HepG2 (cell line): ENCODE data around the gene LRP2.

ENCODE experiments used
- FOXA1 ChIP-seq, 2 experiments: fragments of 450-650 bp in 1 of 2; sonication (generic) in 1 of 2; formaldehyde crosslinking in 1 of 2; IDR thresholded peaks; 2 replicates each; pipeline versions ENCODE4 v1.4.0 to v1.6.1; 2016 to 2020; ENCODE audit warnings: missing genetic modification reagents in 1 of 2
- PHB2 ChIP-seq: fragments of 450-650 bp; IDR thresholded peaks from 2 replicates; pipeline ENCODE4 v1.6.1; 2018; ENCODE audit not compliant: partially characterized antibody
- POLR2AphosphoS5 ChIP-seq: IDR thresholded peaks from 2 replicates; pipeline ENCODE4 v1.6.1; 2012; ENCODE audit warnings: low read depth, low read length
- SP2 ChIP-seq: sonication (generic); formaldehyde crosslinking; IDR thresholded peaks from 2 replicates; pipeline ENCODE4 v1.5.1; 2020; ENCODE audit warnings: mild to moderate bottlenecking, missing genetic modification reagents
- THAP11 ChIP-seq: IDR thresholded peaks from 2 replicates; pipeline ENCODE4 v1.6.1; 2016; ENCODE audit warnings: missing biosample characterization, missing genetic modification reagents
- ZNF703 ChIP-seq: sonication (generic); formaldehyde crosslinking; IDR thresholded peaks from 2 replicates; pipeline ENCODE4 v1.5.1; 2020; ENCODE audit warnings: missing genetic modification reagents, mild to moderate bottlenecking, moderate library complexity, borderline replicate concordance
- ZNF879 ChIP-seq: sonication (generic); formaldehyde crosslinking; IDR thresholded peaks from 2 replicates; pipeline ENCODE4 v1.8.1; 2023; ENCODE audit warnings: missing genetic modification reagents
- TF ChIP-seq, protein P1 (sequence below): sonication (generic); formaldehyde crosslinking; IDR thresholded peaks from 2 replicates; pipeline ENCODE4 v1.5.0; 2020; ENCODE audit warnings: mild to moderate bottlenecking, missing genetic modification reagents, moderate library complexity
- TF ChIP-seq, protein P2 (sequence below): sonication (generic); formaldehyde crosslinking; IDR thresholded peaks from 2 replicates; pipeline ENCODE4 v1.5.0; 2020; ENCODE audit warnings: missing genetic modification reagents

DNA sequence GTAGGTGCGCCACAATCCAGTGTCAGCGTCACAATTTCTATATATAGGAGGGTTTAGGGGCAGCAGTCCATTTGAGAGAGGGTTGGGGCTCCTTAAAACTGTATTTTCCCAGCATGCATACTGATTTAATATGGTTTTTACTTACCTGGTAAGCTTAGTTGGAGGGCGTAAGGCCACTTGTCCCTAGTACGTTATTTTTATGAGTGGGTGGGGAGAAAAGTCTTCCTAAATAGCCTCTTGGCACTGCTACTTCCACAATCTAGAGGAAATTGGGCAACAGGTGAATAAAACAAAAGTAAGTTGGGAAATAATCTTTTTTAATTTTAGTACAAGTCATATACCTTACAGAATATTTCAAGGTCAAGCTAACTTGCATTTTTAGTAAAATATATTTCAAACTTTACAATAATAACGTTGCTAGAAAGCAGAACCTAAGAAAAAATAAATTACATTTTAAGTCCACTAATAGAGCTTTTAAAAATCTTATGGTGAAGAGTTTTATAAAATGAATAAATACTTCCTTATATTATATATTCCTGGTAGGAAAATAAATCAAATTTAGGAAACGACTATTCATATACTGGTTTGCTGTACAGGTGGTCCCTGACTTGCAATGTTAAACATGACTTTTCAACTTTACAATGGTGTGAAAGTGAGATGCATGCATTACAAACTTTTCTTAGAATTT lies 272.1 kb downstream of the LRP2 start:
- TF ChIP-seq, protein P1, sequence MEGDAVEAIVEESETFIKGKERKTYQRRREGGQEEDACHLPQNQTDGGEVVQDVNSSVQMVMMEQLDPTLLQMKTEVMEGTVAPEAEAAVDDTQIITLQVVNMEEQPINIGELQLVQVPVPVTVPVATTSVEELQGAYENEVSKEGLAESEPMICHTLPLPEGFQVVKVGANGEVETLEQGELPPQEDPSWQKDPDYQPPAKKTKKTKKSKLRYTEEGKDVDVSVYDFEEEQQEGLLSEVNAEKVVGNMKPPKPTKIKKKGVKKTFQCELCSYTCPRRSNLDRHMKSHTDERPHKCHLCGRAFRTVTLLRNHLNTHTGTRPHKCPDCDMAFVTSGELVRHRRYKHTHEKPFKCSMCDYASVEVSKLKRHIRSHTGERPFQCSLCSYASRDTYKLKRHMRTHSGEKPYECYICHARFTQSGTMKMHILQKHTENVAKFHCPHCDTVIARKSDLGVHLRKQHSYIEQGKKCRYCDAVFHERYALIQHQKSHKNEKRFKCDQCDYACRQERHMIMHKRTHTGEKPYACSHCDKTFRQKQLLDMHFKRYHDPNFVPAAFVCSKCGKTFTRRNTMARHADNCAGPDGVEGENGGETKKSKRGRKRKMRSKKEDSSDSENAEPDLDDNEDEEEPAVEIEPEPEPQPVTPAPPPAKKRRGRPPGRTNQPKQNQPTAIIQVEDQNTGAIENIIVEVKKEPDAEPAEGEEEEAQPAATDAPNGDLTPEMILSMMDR (CRISPR knock-in tag) = no peak
- no peak for TF ChIP-seq POLR2AphosphoS5
- TF ChIP-seq FOXA1 (IDR thresholded peaks at IDR 0.05) = no peak
- no peak for TF ChIP-seq FOXA1 (CRISPR knock-in tag; IDR thresholded peaks at IDR 0.05)
- no peak for TF ChIP-seq THAP11 (CRISPR knock-in tag)
- TF ChIP-seq ZNF879 = no peak
- TF ChIP-seq PHB2 = no peak
- no peak for TF ChIP-seq SP2 (CRISPR knock-in tag)
- TF ChIP-seq, protein P2, sequence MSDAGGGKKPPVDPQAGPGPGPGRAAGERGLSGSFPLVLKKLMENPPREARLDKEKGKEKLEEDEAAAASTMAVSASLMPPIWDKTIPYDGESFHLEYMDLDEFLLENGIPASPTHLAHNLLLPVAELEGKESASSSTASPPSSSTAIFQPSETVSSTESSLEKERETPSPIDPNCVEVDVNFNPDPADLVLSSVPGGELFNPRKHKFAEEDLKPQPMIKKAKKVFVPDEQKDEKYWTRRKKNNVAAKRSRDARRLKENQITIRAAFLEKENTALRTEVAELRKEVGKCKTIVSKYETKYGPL (CRISPR knock-in tag) = no peak
- no peak for TF ChIP-seq ZNF703 (CRISPR knock-in tag)
